Thyroid gland (tissue), 4 donors: ENCODE measurements around the gene BMP2K. TPM values are rescaled to one million over a fixed set of nuclear protein-coding genes. Genes with fewer than 3 reads are reported as not detected.
A peak's percentile ranks its signal among the peaks of the same experiment; 100 is the strongest.

ENCODE experiments used
- DNase-seq, 2 donors: peaks; one replicate each; pipeline ENCODE4 v3.0.0-alpha.2; 2019
- H3K27ac ChIP-seq, 3 donors: fragments of 200-600 bp; sonication (generic); 1 replicate in 2 of 3; 2 replicates in 1 of 3; pipeline ENCODE4 v1.5.1; 2016 to 2019; ENCODE audit warnings: mild to moderate bottlenecking in 1 of 3, moderate library complexity in 1 of 3
- H3K27me3 ChIP-seq: fragments of 200-600 bp; sonication (generic); one replicate; pipeline ENCODE4 v1.5.1; 2019
- H3K36me3 ChIP-seq, 2 donors: fragments of 200-600 bp; sonication (generic); one replicate each; pipeline ENCODE4 v1.5.1; 2016 to 2019
- H3K4me1 ChIP-seq, 2 donors: fragments of 200-600 bp; sonication (generic); one replicate each; pipeline ENCODE4 v1.5.1; 2017 to 2019
- H3K4me3 ChIP-seq, 3 donors: fragments of 200-600 bp; sonication (generic); replicated peaks in 1 of 3; 1 replicate in 2 of 3; 2 replicates in 1 of 3; pipeline ENCODE4 v1.5.1; 2016; ENCODE audit warnings: mild to moderate bottlenecking in 1 of 3
- H3K9me3 ChIP-seq: fragments of 200-600 bp; sonication (generic); one replicate; pipeline ENCODE4 v1.5.1; 2017
- POLR2A ChIP-seq, 2 donors: fragments of 450-650 bp; IDR thresholded peaks; one replicate each; pipeline ENCODE4 v1.6.1; 2017; ENCODE audit warnings: antibody characterized with exemption in 2 of 2, mild to moderate bottlenecking in 2 of 2, moderate library complexity in 1 of 2
- WGBS, 2 donors: methylation state at CpG; one replicate each; pipeline ENCODE4 v1.1.5; 2017; 5-methylcytosine and 5-hydroxymethylcytosine counted together
- intact Hi-C: fragments of 100-400 bp; cut with DNase I; formaldehyde crosslinking; loops from one replicate; pipeline ENCODE4 v1.15.1; 2023
- total RNA-seq, 4 donors: library from RNA; depleted of rRNA; stranded (reverse); fragments of >200 nt; gene quantifications; one replicate each; pipeline ENCODE4 v1.2.3, GENCODE V29; 2016
- TF ChIP-seq, protein P1 (sequence below), 6 experiments: fragments of 200-600 bp in 3 of 6; fragments of 450-650 bp in 3 of 6; sonication (generic) in 3 of 6; IDR thresholded peaks; one replicate each; pipeline ENCODE4 v1.5.1; 2016 to 2019; ENCODE audit warnings: antibody characterized with exemption in 6 of 6, mild to moderate bottlenecking in 2 of 6, inconsistent platforms in 1 of 6, moderate library complexity in 1 of 6

BMP2K gene
- total RNA-seq, 4 donors from 2014 or later, result 63.8 to 69.2 (median 64.3) TPM

GRCh38 chr4:78779280-78779679 is 3.1 kb downstream of the BMP2K start:
- Histone ChIP-seq H3K9me3 (no peaks in the 10 kb centered on the region), H3K4me3 (no peak overlapping the region), H3K36me3 (no peaks in the 10 kb centered on the region), H3K4me1 (peaks cover 27 to 32% of the 10 kb centered on the region in 2 donors), H3K27me3 (no peaks in the 10 kb centered on the region), H3K27ac (no peak overlapping the region)
- intact Hi-C loops, result loop anchor here (5.0 kb wide), 1 partner anchor 162 kb away; no protein-coding TSS in a partner anchor
- WGBS, 2 donors, result 38 to 52% methylated on average over 2 of the region's 2 CpGs
- TF ChIP-seq, protein P1, sequence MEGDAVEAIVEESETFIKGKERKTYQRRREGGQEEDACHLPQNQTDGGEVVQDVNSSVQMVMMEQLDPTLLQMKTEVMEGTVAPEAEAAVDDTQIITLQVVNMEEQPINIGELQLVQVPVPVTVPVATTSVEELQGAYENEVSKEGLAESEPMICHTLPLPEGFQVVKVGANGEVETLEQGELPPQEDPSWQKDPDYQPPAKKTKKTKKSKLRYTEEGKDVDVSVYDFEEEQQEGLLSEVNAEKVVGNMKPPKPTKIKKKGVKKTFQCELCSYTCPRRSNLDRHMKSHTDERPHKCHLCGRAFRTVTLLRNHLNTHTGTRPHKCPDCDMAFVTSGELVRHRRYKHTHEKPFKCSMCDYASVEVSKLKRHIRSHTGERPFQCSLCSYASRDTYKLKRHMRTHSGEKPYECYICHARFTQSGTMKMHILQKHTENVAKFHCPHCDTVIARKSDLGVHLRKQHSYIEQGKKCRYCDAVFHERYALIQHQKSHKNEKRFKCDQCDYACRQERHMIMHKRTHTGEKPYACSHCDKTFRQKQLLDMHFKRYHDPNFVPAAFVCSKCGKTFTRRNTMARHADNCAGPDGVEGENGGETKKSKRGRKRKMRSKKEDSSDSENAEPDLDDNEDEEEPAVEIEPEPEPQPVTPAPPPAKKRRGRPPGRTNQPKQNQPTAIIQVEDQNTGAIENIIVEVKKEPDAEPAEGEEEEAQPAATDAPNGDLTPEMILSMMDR (IDR thresholded peaks at IDR 0.05), result no peak
- peak in 1 of 2 donors; percentile 7 for TF ChIP-seq POLR2A (IDR thresholded peaks at IDR 0.05)
- DNase-seq, result no peak

- peaks cover 27 to 32% of the 10 kb centered on the region in 2 donors for H3K4me1 ChIP-seq
- WGBS, 2 donors, result 82 to 92% methylated on average over 2 of the region's 2 CpGs
- intact Hi-C loops, result no loop called here
Observed at GRCh38 chr4:78780093-78780492, 3.9 kb downstream of the BMP2K start.

DNA sequence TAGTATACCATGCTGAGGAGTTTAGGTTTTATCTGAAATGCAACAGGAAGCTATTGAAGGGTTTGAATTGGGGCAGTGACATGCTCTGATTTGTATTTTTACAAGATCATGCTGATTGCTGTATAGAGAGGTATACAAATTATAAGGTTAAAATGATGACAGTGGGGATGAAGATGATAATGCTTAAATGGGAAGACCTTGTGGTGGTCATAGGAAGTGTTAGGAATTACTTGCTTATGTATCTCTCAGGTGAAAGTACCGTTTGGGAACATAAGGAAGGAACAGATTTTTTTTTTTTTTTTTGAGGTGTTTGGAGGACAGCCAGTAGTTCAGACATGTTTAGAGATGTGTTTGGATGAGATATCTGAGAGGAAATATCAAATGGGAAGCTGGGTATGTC is 5.0 kb downstream of the BMP2K start:
- H3K4me3 ChIP-seq, result no peak overlapping the region
- H3K27ac ChIP-seq, result no peak overlapping the region
- H3K4me1 ChIP-seq, result peaks cover 27 to 32% of the 10 kb centered on the region in 2 donors
- intact Hi-C loops, result no loop called here
- DNase-seq, result no peak
- H3K9me3 ChIP-seq, result no peaks in the 10 kb centered on the region
- no peaks in the 10 kb centered on the region for H3K36me3 ChIP-seq
- 62 to 72% methylated on average over 1 of the region's 1 CpG for WGBS, 2 donors
- H3K27me3 ChIP-seq, result no peaks in the 10 kb centered on the region
- TF ChIP-seq POLR2A (IDR thresholded peaks at IDR 0.05), result no peak
- TF ChIP-seq, protein P1 (IDR thresholded peaks at IDR 0.05), result no peak

More at GRCh38 chr4:78780093-78780492, 3.9 kb downstream of the BMP2K start:
- Histone ChIP-seq H3K27ac (no peak overlapping the region), H3K27me3 (no peaks in the 10 kb centered on the region), H3K9me3 (no peaks in the 10 kb centered on the region), H3K4me3 (no peak overlapping the region), H3K36me3 (no peaks in the 10 kb centered on the region)
- no peak for TF ChIP-seq POLR2A (IDR thresholded peaks at IDR 0.05)
- TF ChIP-seq, protein P1 (IDR thresholded peaks at IDR 0.05), result no peak
- DNase-seq, result no peak

DNA sequence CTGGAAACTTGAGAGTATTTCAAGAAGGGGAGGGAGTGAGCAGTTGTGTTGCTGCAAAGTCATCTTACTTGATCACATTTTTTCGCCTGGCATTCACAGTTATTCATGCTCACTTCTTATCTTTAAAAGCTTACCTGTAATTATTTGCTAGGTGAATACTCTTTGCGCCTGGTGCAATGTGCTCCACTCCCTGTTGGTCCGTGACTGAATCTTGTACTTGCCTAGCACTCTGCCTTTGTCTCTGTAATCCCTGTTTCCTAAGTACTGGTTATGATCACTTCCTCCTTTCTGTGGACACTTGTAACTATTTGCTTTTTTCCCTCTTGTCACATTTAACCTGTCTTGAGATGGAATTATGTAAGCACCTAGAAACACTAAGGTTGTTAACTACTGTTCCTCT is 5.8 kb downstream of the BMP2K start:
- peaks cover 27 to 35% of the 10 kb centered on the region in 2 donors for H3K4me1 ChIP-seq
- no peaks in the 10 kb centered on the region for H3K27me3 ChIP-seq
- DNase-seq, result peak in 1 of 2 donors; percentile 10
- no peaks in the 10 kb centered on the region for H3K9me3 ChIP-seq
- 83 to 97% methylated on average over 3 of the region's 3 CpGs for WGBS, 2 donors
- intact Hi-C loops, result no loop called here
- H3K36me3 ChIP-seq, result no peaks in the 10 kb centered on the region
- no peak overlapping the region for H3K4me3 ChIP-seq
- no peak overlapping the region for H3K27ac ChIP-seq
- TF ChIP-seq, protein P1 (IDR thresholded peaks at IDR 0.05), result no peak
- TF ChIP-seq POLR2A (IDR thresholded peaks at IDR 0.05), result no peak

GRCh38 chr4:78784236-78784865 is 8.2 kb downstream of the BMP2K start:
- TF ChIP-seq, protein P1 (IDR thresholded peaks at IDR 0.05), result no peak
- no peak for TF ChIP-seq POLR2A (IDR thresholded peaks at IDR 0.05)
- 76 to 85% methylated on average over 4 of the region's 4 CpGs for WGBS, 2 donors

More at GRCh38 chr4:78784236-78784865, 8.2 kb downstream of the BMP2K start:
- Histone ChIP-seq H3K36me3 (no peaks in the 10 kb centered on the region), H3K4me1 (peaks cover 13 to 19% of the 10 kb centered on the region in 2 donors), H3K27ac (no peak overlapping the region), H3K4me3 (no peak overlapping the region), H3K9me3 (no peaks in the 10 kb centered on the region), H3K27me3 (no peaks in the 10 kb centered on the region)
- intact Hi-C loops, result no loop called here
- no peak for DNase-seq
